Activated CD8-positive, alpha-beta memory T cell treated with anti-CD3 and anti-CD28 coated beads for 36 hours (primary cell): Measurements from ENCODE around the gene CNPY1. TPM values are rescaled to one million over a fixed set of nuclear protein-coding genes. Genes with fewer than 3 reads are reported as not detected.
"Not testable (repeated sequence)": the region's sequence is repeated elsewhere in the genome, so short reads cannot be mapped to it uniquely, and the experiment has no call there.

Experiments
- CTCF ChIA-PET: fragments of 350-600 bp; sonication (Branson Sonifier 250); formaldehyde crosslinking; loops from one replicate; lab custom pipeline; 2021; ENCODE audit warnings: antibody characterized with exemption; lab: Charles Lee
- POLR2A ChIA-PET: fragments of 350-600 bp; sonication (Branson Sonifier 250); formaldehyde crosslinking; loops from one replicate; lab custom pipeline; 2021; ENCODE audit warnings: antibody characterized with exemption; lab: Charles Lee
- total RNA-seq, 2 experiments: library from RNA; stranded (reverse); gene quantifications; one replicate each; pipeline ENCODE4 v1.2.3, GENCODE V29; 2021

CNPY1 gene
- total RNA-seq, 2 experiments from 2014 or later = not detected

GRCh38 chr7:155581107-155581830, 34.9 kb upstream of the CNPY1 start:
- POLR2A ChIA-PET = no interaction called here
- CTCF ChIA-PET = no interaction called here

- ChIA-PET POLR2A (no interaction called here), CTCF (no interaction called here)
These were observed 34.0 kb upstream of the CNPY1 start for GRCh38 chr7:155580367-155580766.

GRCh38 chr7:155579565-155579964, 33.2 kb upstream of the CNPY1 start:
- POLR2A ChIA-PET = no interaction called here
- CTCF ChIA-PET = no interaction called here

- ChIA-PET CTCF (no interaction called here), POLR2A (no interaction called here)
These were observed 31.7 kb upstream of the CNPY1 start for GRCh38 chr7:155578016-155578415.

- ChIA-PET POLR2A (no interaction called here), CTCF (no interaction called here)
These were observed 31.1 kb upstream of the CNPY1 start for GRCh38 chr7:155577509-155577905.

- ChIA-PET POLR2A (no interaction called here), CTCF (no interaction called here)
These were observed 30.6 kb upstream of the CNPY1 start for GRCh38 chr7:155576900-155577508.

GRCh38 chr7:155576416-155576815, 30.1 kb upstream of the CNPY1 start:
- CTCF ChIA-PET = no interaction called here
- POLR2A ChIA-PET = no interaction called here

GRCh38 chr7:155574556-155575290, 28.4 kb upstream of the CNPY1 start:
- CTCF ChIA-PET = no interaction called here
- POLR2A ChIA-PET = no interaction called here

- ChIA-PET POLR2A (no interaction called here), CTCF (no interaction called here)
These were observed 25.4 kb upstream of the CNPY1 start for GRCh38 chr7:155571581-155572345.

- CTCF ChIA-PET = no interaction called here
- POLR2A ChIA-PET = no interaction called here
These were observed 24.6 kb upstream of the CNPY1 start for GRCh38 chr7:155570991-155571390.

- ChIA-PET POLR2A (no interaction called here), CTCF (no interaction called here)
These were observed 24.0 kb upstream of the CNPY1 start for GRCh38 chr7:155570171-155570958.

GRCh38 chr7:155569681-155570080, 23.3 kb upstream of the CNPY1 start:
- ChIA-PET CTCF (no interaction called here), POLR2A (no interaction called here)

GRCh38 chr7:155568842-155569494, 22.6 kb upstream of the CNPY1 start:
- ChIA-PET CTCF (no interaction called here), POLR2A (no interaction called here)

GRCh38 chr7:155568333-155568660, 21.9 kb upstream of the CNPY1 start:
- POLR2A ChIA-PET = no interaction called here
- CTCF ChIA-PET = no interaction called here

- CTCF ChIA-PET = no interaction called here
- POLR2A ChIA-PET = no interaction called here
These were observed 21.4 kb upstream of the CNPY1 start for GRCh38 chr7:155567646-155568332.

GRCh38 chr7:155566011-155566836, 19.9 kb upstream of the CNPY1 start:
- ChIA-PET CTCF (no interaction called here), POLR2A (no interaction called here)

- CTCF ChIA-PET = no interaction called here
- POLR2A ChIA-PET = no interaction called here
These were observed 19.2 kb upstream of the CNPY1 start for GRCh38 chr7:155565596-155565995.

GRCh38 chr7:155562976-155563375, 16.6 kb upstream of the CNPY1 start:
- CTCF ChIA-PET, POLR2A ChIA-PET: not testable (repeated sequence)
